ENCODE results near the gene HNRNPLL. TPM values are rescaled to one million over a fixed set of nuclear protein-coding genes. Genes with fewer than 3 reads are reported as not detected.

The HNRNPLL gene
- total and polyA plus RNA-seq, 2 of the 8 experiments (the other 6 are each of a cell fraction or from before 2014, with no cell fraction given): 18.6 to 69.3 TPM

DNA sequence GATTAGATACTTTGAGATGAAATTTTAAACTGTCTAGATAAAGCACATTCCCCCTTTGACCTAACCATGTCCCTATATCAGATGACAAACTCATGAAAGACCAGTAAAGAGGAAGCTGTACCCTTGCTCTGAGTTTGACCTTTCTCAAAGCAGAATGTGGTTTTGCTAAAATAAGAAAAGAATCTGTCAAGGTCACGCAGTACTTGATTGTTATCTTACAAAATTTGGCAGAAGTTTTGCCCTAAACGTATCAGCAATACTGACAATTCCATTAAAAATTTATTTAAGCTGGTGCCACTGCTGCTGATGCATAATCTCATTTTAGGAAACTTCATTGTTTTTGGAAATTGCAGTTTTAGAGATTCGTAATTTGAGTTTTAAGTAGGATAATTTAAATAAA is 32.0 kb upstream of the HNRNPLL start:
- ChIA-PET CTCF (ENCODE audit: partially characterized antibody) (no interaction called here), POLR2A (ENCODE audit: partially characterized antibody) (no interaction called here)
- H2BK20ac ChIP-seq (ENCODE audit: low read length): no peak overlapping the region
- no peak for TF ChIP-seq SIN3A (conservative IDR thresholded peaks at IDR 0.05 in 1 of 2, IDR thresholded peaks at IDR 0.05 in 1 of 2; ENCODE audit: low read depth in 1 of 2, low read length in 2 of 2)
- TF ChIP-seq RFX5 (IDR thresholded peaks at IDR 0.05; ENCODE audit: borderline replicate concordance, low read depth, low read length): no peak
- TF ChIP-seq NRF1 (IDR thresholded peaks at IDR 0.05; ENCODE audit: low read depth, low read length): no peak
- no peak for TF ChIP-seq RBBP5 (IDR thresholded peaks at IDR 0.05; ENCODE audit: borderline replicate concordance, low read depth, low read length)
- no peak for TF ChIP-seq SRF (IDR thresholded peaks at IDR 0.05; ENCODE audit: low read depth, low read length)
- TF ChIP-seq BRCA1 (IDR thresholded peaks at IDR 0.05; ENCODE audit: low read depth, low read length): no peak
- no peak overlapping the region for H2BK15ac ChIP-seq (ENCODE audit: low read length)
- no peaks in the 10 kb centered on the region for H3K23me2 ChIP-seq (ENCODE audit: low read depth, low read length)
- H3K4me3 ChIP-seq (ENCODE audit: extremely low read depth in 1 of 4, insufficient read depth in 2 of 4, low read depth in 3 of 4, low read length in 4 of 4): no peak overlapping the region
- no peak overlapping the region for H3K23ac ChIP-seq (ENCODE audit: insufficient read length)
- no peaks in the 10 kb centered on the region for H3K79me1 ChIP-seq (ENCODE audit: low read depth, low read length)
- no peak overlapping the region for H3K9ac ChIP-seq (replicated peaks in 1 of 4; ENCODE audit: extremely low read depth in 1 of 4, low read depth in 3 of 4, low read length in 3 of 4)
- no peak overlapping the region for H3K14ac ChIP-seq (ENCODE audit: insufficient read length)
- H3K4me1 ChIP-seq (replicated peaks in 1 of 4; ENCODE audit: control insufficient read depth in 3 of 4, insufficient read depth in 4 of 4, low read length in 3 of 4): no peaks in the 10 kb centered on the region
- no peak overlapping the region for H4K5ac ChIP-seq (ENCODE audit: insufficient read length, low read depth, low read length)
- no peaks in the 10 kb centered on the region for H3K27me3 ChIP-seq (replicated peaks in 1 of 4; ENCODE audit: control insufficient read depth in 3 of 4, extremely low read depth in 1 of 4, insufficient read depth in 3 of 4, low read length in 3 of 4)
- 0 out of 4 replicates have a peak, but pooled peaks cover 0 to 2% of the 10 kb centered on the region in 2 experiments for H3K9me3 ChIP-seq (ENCODE audit: insufficient read depth in 2 of 2, low read depth in 1 of 2, low read length in 1 of 2)
- DNase-seq (ENCODE audit: low read depth in 1 of 2, low spot score in 2 of 2) (no peak), FAIRE-seq (no peak)
- no peaks in the 10 kb centered on the region for H3K79me2 ChIP-seq (ENCODE audit: control insufficient read depth in 1 of 2, insufficient read depth in 2 of 2, low read length in 2 of 2)
- H3K18ac ChIP-seq (ENCODE audit: extremely low read depth, low read length): no peak overlapping the region
- no peak overlapping the region for H2AFZ ChIP-seq (ENCODE audit: low read length)
- H3K27ac ChIP-seq (ENCODE audit: low read depth, low read length): no peak overlapping the region
- H2BK120ac ChIP-seq (replicated peaks; ENCODE audit: low read depth, low read length): no peak overlapping the region
- H3K36me3 ChIP-seq (ENCODE audit: control insufficient read depth in 2 of 4, insufficient read depth in 4 of 4, low read length in 3 of 4): no peaks in the 10 kb centered on the region
- no peaks in the 10 kb centered on the region for H4K20me1 ChIP-seq (replicated peaks in 1 of 2; ENCODE audit: control insufficient read depth in 1 of 2, insufficient read depth in 2 of 2, low read length in 2 of 2)
- H2BK5ac ChIP-seq (ENCODE audit: low read depth, low read length): no peak overlapping the region
- no peak overlapping the region for H4K8ac ChIP-seq (ENCODE audit: extremely low read depth, insufficient read depth, low read length)
- no peak overlapping the region for H2BK12ac ChIP-seq (ENCODE audit: low read depth, low read length)
- H3K4me2 ChIP-seq (ENCODE audit: insufficient read depth in 1 of 2, low read depth in 2 of 2, low read length in 2 of 2): no peak overlapping the region
- H3K56ac ChIP-seq (replicated peaks; ENCODE audit: insufficient read length, low read depth, low read length): no peak overlapping the region
- H3K4ac ChIP-seq (replicated peaks; ENCODE audit: insufficient read length, low read depth, low read length): no peak overlapping the region
- H2AK5ac ChIP-seq (ENCODE audit: low read depth, low read length): no peak overlapping the region
- 81 to 100% methylated on average over 1 to 3 of the region's 3 CpGs for WGBS, 2 experiments (ENCODE audit: extremely low coverage in 1 of 2, insufficient coverage in 1 of 2, insufficient read length in 1 of 2, insufficient replicate concordance in 2 of 2, low coverage in 1 of 2, low lambda C conversion rate in 2 of 2, missing lambda C conversion rate in 1 of 2)
- H4K91ac ChIP-seq (replicated peaks; ENCODE audit: insufficient read length, low read length): no peak overlapping the region

Data from H1 (cell line).